GM21447 (cell line): ENCODE data around the gene DAZAP1.
"Not testable (repeated sequence)": the region's sequence is repeated elsewhere in the genome, so short reads cannot be mapped to it uniquely, and the experiment has no call there.

Experiments used
- ATAC-seq: cut with Tn5 transposase; IDR thresholded peaks from one replicate; pipeline ENCODE4 v1.9.1; 2021; ENCODE audit not compliant: unreplicated experiment

The DAZAP1 gene

DNA sequence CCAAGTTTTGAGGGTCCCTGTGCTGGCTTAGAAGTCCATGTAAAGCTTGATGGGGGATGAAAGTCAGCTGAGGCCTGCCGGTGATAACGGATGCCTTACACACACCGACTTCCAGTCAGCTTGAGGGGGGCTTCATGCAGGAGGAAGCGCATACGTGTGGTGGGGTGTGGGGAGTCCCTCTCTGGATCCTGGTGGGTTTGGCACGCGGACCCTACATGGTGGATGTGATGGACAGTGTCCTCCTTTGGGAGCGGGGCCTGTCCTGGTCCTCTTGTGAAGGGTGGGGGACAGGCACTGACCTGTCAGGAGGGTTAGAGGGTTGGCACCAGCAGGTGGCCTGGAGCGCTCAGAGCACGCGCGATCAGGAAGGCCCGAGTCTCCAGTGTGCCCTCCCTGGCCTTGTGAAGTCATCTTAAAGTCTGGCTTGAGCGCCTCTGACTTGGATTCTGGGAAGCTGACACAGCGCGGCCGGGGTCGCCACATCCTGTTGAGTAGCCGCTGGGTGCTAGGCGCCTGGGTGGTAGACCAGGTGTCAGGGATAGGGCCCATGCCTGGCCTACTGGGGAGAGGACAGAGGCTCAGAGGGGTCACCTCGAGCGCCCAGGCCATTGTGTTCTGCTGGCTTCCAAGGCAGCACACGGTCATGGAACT lies 2.9 kb downstream of the DAZAP1 start:
- no peak for ATAC-seq

DNA sequence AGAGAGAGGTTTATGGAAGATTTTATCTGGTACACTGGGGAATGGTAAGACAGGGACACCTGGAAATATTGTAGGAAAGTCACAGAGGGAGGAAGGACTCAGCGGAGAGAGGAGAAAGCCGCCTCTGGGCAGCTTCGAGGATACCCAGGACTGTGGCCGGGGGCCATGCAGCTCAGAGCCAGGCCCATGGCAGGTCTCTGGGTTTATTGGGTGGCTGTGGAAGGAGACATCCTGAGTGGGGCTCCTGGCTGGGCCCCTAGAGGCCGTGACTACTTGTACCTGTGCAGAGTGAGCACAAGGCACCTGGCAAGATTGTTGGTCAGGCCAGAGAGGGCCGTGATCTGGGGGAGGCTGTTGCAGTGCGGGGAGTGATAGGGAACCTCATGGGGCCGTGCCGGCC lies 3.4 kb downstream of the DAZAP1 start:
- ATAC-seq = no peak

DNA sequence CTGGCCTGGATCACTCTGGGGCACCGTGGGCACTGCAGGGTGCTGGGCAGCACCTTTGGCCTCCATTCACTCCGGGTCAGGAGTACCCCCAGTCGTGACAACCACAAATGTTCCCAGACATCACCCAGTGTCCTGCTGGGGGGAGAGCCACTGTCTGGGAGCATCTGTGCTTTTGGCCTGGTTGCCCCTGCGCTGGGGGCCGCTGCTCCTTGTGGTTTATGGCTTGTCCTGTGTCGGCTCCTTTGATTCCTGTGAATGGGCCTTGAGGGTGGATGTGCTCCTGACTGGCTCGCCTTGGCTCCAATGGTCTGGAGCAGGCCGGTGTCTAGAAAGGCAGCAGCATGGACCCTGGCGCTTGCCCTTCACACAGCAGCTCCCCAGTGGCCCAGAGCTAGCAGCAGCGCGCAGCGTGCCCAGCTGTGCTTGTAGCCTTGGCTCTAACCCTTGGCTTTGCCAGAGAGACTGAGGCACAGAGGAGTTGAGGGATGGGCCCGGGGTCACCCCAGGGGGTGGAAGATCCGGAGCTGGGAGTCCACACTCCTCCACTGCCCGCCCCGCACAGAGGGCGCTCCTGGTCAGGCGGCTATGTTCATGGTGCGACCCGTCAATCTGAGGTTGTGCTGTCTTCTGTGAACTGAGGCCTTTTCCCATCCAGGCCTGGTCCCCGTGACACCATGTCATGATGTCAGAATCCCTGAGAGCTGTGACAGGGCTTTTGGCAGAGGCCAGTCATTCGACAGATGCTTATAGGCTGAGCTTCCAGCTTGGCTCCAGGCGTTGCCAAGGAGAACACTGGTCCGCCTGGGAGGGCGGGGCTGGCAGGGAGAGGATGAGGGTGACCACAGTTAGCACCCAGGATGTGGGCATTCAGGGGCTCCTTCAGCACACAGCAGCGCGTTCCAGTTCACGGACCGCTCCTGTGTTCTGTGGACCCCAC lies 4.1 kb downstream of the DAZAP1 start:
- no peak for ATAC-seq

DNA sequence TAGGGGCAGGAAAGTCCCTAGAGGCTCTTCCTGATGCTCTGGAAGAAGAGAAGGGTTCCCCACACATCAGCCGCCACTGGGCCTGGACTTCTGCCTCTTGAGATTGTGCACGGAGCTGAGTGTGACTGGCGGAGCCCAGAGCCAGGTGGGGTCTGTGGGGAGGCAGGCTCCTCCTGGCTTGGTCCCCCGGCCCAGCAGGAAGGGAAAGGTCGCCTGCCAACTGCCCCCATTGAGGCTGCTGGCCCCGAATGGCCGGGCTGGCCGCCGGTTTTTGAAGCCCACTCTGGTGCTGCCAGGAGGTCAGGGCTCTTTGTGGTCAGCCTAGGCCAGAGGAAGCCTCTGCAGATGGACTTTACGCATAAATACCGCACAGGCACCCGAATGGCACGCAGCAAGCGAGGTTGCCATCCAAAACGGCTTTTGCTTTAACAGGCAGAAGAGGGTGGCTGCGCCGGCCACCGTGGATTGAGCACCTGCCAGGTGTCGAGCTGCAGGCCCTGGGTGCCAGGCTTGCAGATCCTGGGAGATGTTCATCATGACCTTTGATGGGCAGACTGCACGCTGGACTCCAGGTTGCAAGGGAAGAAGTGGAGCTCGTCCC lies 5.0 kb downstream of the DAZAP1 start:
- no peak for ATAC-seq

DNA sequence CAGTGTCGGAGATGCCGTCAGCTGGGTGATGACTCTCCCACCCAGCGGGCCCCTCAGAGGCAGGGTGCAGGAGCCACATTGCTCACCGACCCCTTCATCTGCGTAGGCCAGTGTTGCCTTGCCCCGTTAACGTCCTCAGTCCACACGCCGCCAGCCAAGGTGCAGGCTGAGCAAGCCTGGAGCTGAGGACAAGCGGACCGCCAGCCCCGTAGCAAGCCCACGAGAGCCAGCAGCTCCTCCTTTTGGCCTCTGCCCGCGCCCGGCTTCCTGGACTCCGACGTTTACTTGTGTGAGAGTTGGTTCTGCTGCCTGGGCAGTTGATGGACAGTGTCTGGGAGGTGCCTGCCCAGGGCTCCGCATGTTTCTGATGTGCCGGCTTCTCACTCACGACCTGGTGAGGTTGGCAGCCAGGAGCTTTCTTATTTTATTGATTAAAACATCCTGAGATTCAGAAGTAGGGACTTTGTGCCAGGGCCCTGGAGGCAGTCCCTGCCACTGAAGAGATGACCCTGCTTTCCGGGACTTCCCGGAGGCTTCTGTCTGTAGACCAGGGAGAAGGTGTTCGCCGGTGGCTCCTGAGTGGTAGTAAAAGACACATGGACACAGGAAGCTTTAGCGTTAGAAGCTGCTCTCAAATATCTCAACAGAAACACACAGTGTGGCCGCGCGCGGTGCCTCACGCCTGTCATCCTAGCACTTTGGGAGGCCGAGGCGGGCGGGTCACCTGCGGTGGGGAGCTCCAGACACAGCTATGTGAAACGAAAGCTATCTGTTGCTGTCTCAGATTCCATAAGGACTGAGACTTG lies 5.8 kb downstream of the DAZAP1 start:
- ATAC-seq = no peak

DNA sequence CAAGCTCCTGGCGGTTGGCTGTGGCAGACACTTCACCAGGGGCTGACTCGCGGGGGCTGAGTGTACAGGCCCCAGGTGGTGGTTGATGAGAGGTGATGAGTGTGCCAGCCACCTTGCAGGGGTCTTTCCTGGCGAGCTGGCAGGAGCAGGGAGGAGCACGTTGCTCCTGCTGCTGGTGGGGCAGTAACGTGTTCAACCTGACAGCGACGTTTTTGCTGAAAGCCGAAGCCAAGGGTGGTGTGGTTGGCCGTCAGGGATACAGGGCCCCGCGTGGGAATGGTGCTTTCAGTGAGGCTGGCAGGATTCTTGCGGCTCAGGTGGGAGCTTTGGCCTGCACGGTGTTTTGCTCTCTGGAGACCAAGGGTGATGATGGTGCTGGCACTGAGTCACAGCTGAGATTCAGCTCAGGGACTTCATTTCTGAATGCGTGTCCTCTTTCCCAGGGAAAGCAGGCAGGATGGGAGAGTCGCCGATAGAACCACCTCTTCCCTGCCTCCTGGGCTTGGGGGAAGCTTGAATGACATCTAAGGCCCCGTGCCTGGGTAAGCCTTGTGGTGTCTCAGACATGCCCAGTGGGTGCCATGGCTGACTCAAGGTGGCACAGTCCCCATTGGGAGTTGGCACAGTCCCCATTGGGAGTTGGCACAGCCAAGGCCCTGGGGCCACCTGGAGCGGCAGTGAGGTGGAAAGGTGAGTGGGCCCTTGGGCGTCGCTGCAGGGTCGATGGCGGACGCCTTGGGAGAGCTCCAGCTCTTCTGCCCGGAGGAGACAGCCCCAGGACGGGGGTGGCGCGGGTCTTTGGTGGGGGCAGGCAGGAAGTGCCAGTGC lies 8.8 kb downstream of the DAZAP1 start:
- ATAC-seq = no peak

DNA sequence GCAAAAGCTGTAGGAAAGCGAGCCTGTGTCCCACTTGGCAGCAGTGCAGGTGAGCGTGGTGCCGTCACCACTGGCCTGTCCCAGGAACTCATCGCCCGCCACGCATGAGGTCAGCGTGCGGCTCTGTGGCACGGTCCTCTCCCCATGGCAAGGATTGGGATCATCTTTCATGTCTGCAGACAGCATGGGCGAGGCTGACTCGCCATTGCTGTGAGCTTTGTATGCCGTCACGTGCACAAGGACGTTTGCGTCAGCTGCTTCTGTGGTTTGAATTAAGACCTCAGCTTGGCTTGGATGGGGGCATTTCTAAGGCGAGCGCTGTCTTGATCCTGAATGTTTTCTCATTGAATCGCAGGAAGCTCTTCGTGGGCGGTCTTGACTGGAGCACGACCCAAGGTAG lies 9.8 kb downstream of the DAZAP1 start:
- ATAC-seq = no peak

DNA sequence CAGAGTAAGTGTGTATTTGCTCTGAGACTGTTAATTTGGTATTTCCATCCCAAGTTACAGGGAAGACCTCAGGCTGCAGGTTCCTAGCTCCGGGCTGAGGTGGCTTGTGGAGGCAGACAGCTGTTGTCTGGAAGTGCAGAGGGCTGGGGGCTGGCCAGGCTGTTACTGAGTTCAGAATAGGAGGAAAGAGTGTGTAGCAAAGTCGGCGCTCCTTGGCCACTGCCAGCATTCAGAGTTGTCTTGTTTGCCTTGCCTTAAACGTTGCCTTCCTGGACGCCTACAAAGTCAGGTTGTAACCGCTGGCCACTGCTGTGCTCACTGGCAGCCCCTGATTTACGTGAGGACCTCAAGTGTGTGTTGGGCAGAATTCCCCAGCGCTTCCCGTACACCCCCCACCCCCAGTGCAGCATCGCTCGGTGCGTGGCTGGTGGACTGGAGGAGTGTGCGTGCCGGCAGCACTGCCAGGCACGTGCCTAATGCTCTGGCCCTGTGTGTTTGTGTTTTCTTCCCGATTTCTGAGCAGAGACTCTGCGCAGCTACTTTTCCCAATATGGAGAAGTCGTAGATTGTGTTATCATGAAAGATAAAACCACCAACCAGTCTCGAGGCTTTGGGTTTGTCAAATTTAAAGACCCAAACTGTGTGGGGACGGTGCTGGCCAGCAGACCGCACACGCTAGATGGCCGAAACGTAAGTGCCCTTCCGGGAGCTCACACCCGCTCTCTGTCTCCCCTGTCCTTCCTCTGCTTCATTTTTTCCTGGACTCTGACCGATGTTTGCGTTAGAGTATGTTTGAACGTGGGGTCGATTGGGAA lies 10.5 kb downstream of the DAZAP1 start:
- no peak for ATAC-seq

DNA sequence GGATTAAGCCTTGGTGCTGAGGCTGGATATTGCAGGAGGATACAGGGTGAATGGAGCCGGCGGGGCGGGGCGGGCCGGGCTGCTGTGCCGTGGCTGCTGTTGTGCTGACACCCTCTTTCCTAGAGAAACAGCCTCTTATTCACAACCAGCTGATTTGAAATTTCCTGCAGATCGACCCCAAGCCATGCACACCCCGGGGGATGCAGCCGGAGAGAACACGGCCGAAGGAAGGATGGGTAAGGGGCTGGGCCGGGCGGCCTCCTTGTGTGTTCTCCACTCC lies 11.1 kb downstream of the DAZAP1 start:
- no peak for ATAC-seq

DNA sequence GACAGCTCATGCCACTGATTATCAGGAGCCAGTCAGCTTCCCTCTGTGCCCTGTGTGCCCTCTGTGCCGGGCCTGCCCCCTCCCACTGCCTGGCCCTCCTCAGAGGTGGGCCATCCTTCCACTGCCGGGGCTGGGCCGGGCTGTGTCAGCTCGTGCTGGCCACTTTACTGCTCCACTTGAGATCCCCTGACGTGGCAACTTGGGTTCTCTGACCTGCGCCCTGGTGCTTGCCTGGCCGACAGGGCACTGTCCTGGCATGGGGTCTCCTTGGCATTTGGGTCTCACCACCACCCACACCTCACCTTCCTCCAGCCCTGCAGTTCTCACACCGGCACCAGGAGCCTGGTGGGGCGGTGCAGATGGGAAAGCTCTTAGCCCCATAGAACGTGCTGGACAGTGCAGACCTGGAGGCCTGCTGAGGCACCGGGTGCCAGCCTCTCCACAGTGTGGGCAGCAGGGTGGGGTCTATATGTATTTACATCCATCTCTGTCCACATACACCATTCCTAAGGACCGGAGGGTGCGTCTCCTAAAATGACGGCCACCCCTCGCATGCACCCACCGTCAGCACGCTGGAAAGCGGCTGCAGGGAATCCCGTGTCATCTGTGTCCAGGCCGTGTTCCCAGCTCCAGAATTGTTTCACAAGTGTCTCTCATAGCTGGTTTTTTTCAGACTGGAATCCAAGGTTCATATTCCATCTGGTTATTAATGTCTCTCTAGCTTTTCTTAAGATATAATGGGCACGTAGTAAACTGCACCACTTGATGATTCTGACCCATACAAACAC lies 11.8 kb downstream of the DAZAP1 start:
- no peak for ATAC-seq

DNA sequence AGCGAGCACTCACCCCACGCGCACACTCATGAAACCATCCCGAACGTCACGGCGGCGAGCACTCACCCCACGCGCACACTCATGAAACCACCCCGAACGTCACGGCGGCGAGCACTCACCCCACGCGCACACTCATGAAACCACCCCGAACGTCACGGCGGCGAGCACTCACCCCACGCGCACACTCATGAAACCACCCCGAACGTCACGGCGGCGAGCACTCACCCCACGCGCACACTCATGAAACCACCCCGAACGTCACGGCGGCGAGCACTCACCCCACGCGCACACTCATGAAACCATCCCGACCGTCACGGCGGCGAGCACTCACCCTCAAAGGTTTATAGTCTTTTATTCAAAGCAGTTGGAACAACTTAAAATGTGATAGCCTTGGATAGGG lies 12.7 kb downstream of the DAZAP1 start:
- not testable (repeated sequence) for ATAC-seq

DNA sequence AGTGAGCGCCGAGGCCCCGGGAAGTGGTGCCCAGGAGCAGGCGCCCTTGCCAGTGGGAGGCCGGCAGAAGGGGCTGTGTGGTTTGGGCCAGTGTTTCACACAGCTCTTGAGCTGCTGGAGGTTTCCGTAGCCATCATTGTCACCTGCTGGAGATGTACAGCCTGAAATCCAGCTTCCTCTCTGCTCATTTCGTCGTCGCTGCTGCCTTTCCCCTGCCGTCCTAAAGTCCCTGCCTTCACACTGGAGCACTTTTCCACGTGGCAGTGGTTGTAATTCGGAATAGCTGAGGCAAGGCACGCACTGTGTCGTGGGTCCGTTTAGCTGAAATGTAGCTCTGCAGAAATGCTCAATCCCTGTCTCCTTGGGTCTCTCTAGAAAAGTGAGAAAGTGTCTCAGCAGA lies 13.2 kb downstream of the DAZAP1 start:
- no peak for ATAC-seq

DNA sequence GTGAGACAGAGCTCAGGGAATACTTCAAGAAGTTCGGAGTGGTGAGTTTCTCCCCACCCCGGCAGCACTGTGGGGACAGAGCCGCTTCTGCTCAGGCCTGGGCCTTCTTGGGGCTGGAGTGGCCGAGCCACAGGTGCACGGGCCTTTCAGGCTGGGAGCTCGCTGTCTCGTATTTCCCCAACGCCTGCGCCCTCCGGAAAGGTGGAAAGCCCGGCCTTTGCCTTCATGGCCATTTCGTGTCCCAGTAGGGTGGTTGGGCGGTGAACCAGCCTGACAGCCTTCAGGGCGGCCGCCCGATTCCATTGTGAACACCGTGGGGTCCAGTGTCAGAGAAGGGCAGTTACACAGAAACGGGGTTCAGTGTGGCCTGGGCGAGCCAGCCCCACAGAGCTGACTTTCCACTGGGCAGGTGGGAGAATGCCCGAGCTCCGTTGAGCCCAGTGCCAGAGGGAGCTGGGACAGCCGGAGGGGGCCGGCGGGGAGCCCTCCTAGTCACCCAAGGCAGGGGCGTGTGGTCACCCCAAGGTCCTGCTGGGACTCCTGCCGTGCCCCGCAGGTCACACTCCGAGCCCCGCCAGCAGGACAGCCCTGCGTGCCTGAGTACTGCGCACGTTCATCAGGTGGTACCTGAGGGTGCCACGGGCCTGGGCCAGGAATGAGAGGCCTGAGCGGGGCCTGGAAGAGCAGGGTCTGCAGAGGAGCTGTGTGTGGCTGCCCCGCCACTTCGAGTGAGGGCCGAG lies 14.0 kb downstream of the DAZAP1 start:
- no peak for ATAC-seq

DNA sequence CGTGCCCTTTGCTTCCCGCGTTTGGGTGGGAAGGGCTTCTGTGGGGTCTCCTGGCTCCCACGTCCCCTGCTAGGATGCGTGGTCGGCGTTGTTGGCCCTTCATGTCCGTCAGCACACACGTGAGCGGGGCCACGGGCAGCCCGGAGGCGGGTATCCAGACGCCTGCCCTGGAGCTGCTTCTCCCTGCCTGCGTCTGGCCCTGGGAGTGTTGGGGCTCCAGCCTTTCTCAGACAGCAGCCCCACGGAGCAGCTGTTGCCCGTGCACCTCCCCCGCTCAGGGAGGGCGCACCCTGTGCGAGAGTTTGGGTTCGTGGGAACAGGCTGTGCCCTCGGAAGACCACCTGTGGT lies 14.5 kb downstream of the DAZAP1 start:
- no peak for ATAC-seq

DNA sequence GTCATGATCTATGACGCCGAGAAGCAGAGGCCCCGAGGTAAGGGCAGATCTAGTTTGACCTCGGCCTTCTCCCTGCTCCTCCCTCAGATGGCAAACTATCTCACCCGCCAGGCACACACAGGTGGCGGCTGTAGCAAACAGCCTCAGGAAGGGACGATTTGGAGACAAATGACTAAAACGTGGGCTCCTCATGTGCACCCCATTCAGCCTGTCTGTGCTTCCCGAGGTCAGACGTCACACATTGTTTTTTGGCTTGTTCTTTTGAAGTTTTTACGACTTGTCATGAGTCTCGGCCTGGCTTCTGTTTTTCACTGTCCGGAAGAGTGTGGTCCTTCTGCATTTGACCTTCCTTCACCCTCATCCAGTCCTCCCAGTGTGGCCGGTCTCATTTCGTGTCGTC lies 15.0 kb downstream of the DAZAP1 start:
- ATAC-seq = no peak

DNA sequence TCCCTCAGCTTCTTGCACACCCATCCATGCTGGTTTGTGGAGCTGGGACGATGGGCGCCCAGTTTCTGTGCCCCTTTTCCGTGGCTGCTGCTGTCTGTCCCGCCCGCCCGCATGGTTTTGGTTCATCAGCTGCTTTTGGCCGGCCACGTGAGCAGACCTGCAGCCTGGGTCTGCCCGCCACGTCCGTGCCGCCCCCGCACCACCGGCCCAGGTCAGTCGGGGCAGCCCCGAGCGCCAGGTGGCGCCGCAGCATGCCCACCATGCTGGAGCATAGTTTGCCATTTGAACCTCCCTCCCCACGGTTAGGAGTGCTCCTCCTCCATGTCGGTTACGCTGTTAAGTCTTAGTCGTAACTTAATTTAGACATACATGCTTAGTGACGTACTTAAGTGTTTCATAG lies 15.6 kb downstream of the DAZAP1 start:
- no peak for ATAC-seq

DNA sequence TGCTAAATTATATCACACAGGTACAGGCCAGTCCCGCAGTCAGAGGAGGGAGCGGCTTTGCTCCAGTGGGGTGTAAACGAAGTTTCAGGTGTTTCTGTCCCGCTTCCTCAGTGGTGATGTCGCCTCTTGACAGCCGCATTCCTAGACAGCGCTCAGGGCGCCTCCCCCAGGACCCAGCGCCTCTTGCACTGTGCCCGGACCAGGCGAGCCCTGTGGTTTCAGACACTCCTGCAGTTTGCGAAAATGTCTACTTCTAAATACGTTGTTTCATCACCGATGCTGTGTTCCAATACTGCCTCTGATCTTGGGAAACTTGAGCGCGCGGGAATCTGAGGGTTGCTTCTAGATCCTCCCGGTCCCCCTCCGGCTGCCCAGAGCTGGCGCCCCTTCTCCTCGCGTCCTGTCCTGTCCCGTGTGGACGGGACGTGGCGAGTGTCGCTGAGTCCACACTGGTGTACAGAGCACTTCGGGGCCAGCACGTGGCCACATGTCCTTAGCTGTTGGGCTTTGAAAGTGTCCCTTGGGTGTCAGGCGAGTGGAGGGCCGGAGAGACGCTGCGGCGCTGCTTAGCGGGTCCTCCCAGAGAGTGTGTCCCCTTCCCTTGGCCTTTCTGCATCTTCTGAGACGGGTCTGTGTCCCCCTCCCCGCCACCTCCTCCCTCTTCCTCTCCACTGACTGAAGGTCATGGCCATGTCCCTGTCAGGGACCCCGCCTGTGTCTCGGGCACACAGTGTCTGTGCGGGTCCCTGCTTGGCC lies 16.2 kb downstream of the DAZAP1 start:
- ATAC-seq = no peak
